ENCODE results near the gene ZSWIM5. TPM values are rescaled to one million over a fixed set of nuclear protein-coding genes. Genes with fewer than 3 reads are reported as not detected.

Gene ZSWIM5
- total and polyA plus RNA-seq, 4 donors, result 0.67 to 2.9 (median 1.3) TPM

DNA sequence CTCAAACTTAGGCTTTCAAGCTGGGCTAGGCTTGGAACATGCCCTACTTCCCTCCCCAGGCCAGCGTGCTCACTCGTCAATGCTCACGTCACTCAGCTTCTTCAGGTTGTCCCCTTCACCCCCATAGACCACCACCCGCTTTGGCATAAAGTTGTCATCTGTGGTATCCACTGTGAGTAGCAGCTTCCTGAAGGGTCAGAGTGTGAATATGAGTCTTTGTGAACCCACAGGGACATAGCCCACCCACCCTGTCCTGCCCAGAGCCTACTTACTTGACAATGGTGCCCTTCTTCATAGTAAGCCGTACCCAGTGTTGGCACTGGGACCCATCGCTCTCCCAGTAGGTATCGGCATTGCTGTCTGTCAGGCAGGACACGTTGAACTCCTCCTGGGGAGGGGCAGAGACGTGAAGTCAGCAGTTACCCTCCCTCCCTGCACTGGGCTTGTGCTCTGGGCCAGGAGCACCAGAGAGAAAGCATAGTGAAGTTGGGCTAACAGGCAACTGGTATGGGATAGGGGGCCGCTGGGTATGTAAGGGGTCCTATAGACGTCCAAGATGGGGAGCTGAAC is 197.0 kb downstream of the ZSWIM5 start:
- DNase-seq (ENCODE audit: low spot score), result no peak
- H3K4me3 ChIP-seq (ENCODE audit: low read depth in 1 of 3, low read length in 3 of 3), result no peak overlapping the region
- peaks cover 22 to 49% (median 48%) of the 10 kb centered on the region in 4 donors for H3K36me3 ChIP-seq (ENCODE audit: control insufficient read depth in 4 of 4, insufficient read depth in 3 of 4, low read depth in 1 of 4, low read length in 3 of 4)
- H3K4me1 ChIP-seq (ENCODE audit: control insufficient read depth in 4 of 4, insufficient read depth in 4 of 4, low read length in 3 of 4), result peaks cover 14 to 41% (median 35%) of the 10 kb centered on the region in 4 donors
- no peaks in the 10 kb centered on the region for H3K9me3 ChIP-seq (ENCODE audit: control insufficient read depth in 4 of 4, low read length in 3 of 4)
- TF ChIP-seq RAD21 (IDR thresholded peaks at IDR 0.05) (no peak), GABPA (IDR thresholded peaks at IDR 0.05 in 1 of 2, conservative IDR thresholded peaks at IDR 0.05 in 1 of 2) (no peak), SP1 (IDR thresholded peaks at IDR 0.05) (no peak), TAF1 (conservative IDR thresholded peaks at IDR 0.05) (no peak), RXRA (IDR thresholded peaks at IDR 0.05) (no peak), HNF4A (conservative IDR thresholded peaks at IDR 0.05) (no peak), JUND (IDR thresholded peaks at IDR 0.05) (no peak)
- TF ChIP-seq, protein P1, sequence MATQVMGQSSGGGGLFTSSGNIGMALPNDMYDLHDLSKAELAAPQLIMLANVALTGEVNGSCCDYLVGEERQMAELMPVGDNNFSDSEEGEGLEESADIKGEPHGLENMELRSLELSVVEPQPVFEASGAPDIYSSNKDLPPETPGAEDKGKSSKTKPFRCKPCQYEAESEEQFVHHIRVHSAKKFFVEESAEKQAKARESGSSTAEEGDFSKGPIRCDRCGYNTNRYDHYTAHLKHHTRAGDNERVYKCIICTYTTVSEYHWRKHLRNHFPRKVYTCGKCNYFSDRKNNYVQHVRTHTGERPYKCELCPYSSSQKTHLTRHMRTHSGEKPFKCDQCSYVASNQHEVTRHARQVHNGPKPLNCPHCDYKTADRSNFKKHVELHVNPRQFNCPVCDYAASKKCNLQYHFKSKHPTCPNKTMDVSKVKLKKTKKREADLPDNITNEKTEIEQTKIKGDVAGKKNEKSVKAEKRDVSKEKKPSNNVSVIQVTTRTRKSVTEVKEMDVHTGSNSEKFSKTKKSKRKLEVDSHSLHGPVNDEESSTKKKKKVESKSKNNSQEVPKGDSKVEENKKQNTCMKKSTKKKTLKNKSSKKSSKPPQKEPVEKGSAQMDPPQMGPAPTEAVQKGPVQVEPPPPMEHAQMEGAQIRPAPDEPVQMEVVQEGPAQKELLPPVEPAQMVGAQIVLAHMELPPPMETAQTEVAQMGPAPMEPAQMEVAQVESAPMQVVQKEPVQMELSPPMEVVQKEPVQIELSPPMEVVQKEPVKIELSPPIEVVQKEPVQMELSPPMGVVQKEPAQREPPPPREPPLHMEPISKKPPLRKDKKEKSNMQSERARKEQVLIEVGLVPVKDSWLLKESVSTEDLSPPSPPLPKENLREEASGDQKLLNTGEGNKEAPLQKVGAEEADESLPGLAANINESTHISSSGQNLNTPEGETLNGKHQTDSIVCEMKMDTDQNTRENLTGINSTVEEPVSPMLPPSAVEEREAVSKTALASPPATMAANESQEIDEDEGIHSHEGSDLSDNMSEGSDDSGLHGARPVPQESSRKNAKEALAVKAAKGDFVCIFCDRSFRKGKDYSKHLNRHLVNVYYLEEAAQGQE (IDR thresholded peaks at IDR 0.05), result no peak
- TF ChIP-seq, protein P2, sequence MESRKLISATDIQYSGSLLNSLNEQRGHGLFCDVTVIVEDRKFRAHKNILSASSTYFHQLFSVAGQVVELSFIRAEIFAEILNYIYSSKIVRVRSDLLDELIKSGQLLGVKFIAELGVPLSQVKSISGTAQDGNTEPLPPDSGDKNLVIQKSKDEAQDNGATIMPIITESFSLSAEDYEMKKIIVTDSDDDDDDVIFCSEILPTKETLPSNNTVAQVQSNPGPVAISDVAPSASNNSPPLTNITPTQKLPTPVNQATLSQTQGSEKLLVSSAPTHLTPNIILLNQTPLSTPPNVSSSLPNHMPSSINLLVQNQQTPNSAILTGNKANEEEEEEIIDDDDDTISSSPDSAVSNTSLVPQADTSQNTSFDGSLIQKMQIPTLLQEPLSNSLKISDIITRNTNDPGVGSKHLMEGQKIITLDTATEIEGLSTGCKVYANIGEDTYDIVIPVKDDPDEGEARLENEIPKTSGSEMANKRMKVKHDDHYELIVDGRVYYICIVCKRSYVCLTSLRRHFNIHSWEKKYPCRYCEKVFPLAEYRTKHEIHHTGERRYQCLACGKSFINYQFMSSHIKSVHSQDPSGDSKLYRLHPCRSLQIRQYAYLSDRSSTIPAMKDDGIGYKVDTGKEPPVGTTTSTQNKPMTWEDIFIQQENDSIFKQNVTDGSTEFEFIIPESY (IDR thresholded peaks at IDR 0.05), result no peak
- TF ChIP-seq, protein P3, sequence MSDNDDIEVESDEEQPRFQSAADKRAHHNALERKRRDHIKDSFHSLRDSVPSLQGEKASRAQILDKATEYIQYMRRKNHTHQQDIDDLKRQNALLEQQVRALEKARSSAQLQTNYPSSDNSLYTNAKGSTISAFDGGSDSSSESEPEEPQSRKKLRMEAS (IDR thresholded peaks at IDR 0.05), result no peak
- TF ChIP-seq, protein P4, sequence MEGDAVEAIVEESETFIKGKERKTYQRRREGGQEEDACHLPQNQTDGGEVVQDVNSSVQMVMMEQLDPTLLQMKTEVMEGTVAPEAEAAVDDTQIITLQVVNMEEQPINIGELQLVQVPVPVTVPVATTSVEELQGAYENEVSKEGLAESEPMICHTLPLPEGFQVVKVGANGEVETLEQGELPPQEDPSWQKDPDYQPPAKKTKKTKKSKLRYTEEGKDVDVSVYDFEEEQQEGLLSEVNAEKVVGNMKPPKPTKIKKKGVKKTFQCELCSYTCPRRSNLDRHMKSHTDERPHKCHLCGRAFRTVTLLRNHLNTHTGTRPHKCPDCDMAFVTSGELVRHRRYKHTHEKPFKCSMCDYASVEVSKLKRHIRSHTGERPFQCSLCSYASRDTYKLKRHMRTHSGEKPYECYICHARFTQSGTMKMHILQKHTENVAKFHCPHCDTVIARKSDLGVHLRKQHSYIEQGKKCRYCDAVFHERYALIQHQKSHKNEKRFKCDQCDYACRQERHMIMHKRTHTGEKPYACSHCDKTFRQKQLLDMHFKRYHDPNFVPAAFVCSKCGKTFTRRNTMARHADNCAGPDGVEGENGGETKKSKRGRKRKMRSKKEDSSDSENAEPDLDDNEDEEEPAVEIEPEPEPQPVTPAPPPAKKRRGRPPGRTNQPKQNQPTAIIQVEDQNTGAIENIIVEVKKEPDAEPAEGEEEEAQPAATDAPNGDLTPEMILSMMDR (IDR thresholded peaks at IDR 0.05; ENCODE audit: low read depth, low read length, missing input control), result no peak
- H3K9ac ChIP-seq (ENCODE audit: low read depth in 1 of 2, low read length in 2 of 2), result no peak overlapping the region
- 95% methylated on average over 11 of the region's 11 CpGs for WGBS
- no peaks in the 10 kb centered on the region for H3K27me3 ChIP-seq (ENCODE audit: control insufficient read depth in 4 of 4, insufficient read depth in 4 of 4, low read length in 3 of 4)
- H3K27ac ChIP-seq (ENCODE audit: low read depth in 1 of 2, low read length in 2 of 2), result no peak overlapping the region

DNA sequence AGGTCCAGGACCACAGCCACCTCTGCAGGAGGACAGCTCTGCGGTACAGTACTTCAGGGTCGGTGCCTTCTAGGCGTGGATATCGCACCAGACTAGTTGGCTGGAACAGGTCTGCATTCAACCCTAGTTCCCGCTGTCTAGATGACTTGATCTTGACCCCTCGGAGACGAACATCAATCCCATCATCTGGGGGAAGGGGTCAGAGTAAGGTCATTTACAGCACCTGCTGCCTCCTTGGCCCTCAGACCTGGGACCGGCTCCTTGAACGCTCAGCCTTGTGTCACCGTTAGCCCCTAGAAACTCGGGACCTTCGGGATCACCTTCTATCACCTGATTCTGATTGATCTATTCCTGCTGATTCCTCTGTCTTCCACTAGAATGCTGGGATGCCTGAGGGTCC is 197.9 kb downstream of the ZSWIM5 start:
- no peak overlapping the region for H3K9ac ChIP-seq (ENCODE audit: low read depth in 1 of 2, low read length in 2 of 2)
- DNase-seq (ENCODE audit: low spot score), result no peak
- no peak overlapping the region for H3K27ac ChIP-seq (ENCODE audit: low read depth in 1 of 2, low read length in 2 of 2)
- H3K36me3 ChIP-seq (ENCODE audit: control insufficient read depth in 4 of 4, insufficient read depth in 3 of 4, low read depth in 1 of 4, low read length in 3 of 4), result peaks cover 29 to 58% (median 50%) of the 10 kb centered on the region in 4 donors
- no peaks in the 10 kb centered on the region for H3K9me3 ChIP-seq (ENCODE audit: control insufficient read depth in 4 of 4, low read length in 3 of 4)
- peaks cover 14 to 38% (median 31%) of the 10 kb centered on the region in 4 donors for H3K4me1 ChIP-seq (ENCODE audit: control insufficient read depth in 4 of 4, insufficient read depth in 4 of 4, low read length in 3 of 4)
- 95% methylated on average over 12 of the region's 12 CpGs for WGBS
- H3K27me3 ChIP-seq (ENCODE audit: control insufficient read depth in 4 of 4, insufficient read depth in 4 of 4, low read length in 3 of 4), result no peaks in the 10 kb centered on the region
- no peak overlapping the region for H3K4me3 ChIP-seq (ENCODE audit: low read depth in 1 of 3, low read length in 3 of 3)
- TF ChIP-seq, protein P2 (IDR thresholded peaks at IDR 0.05), result no peak
- TF ChIP-seq FOXA2 (IDR thresholded peaks at IDR 0.05), result no peak
- TF ChIP-seq NR2F2 (IDR thresholded peaks at IDR 0.05), result no peak
- TF ChIP-seq, protein P5, sequence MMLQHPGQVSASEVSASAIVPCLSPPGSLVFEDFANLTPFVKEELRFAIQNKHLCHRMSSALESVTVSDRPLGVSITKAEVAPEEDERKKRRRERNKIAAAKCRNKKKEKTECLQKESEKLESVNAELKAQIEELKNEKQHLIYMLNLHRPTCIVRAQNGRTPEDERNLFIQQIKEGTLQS (IDR thresholded peaks at IDR 0.05), result no peak
- TF ChIP-seq HNF4G (IDR thresholded peaks at IDR 0.05), result no peak
- TF ChIP-seq RXRA (IDR thresholded peaks at IDR 0.05), result no peak
- no peak for TF ChIP-seq SP1 (IDR thresholded peaks at IDR 0.05)
- no peak for TF ChIP-seq GABPA (IDR thresholded peaks at IDR 0.05 in 1 of 2, conservative IDR thresholded peaks at IDR 0.05 in 1 of 2)
- no peak for TF ChIP-seq TAF1 (conservative IDR thresholded peaks at IDR 0.05)
- TF ChIP-seq, protein P4 (IDR thresholded peaks at IDR 0.05; ENCODE audit: low read depth, low read length, missing input control), result no peak
- TF ChIP-seq, protein P3 (IDR thresholded peaks at IDR 0.05), result no peak

Data from liver (tissue), 9 donors.